H9 (cell line): ENCODE measurements around the gene TAF1C. TPM values are rescaled to one million over a fixed set of nuclear protein-coding genes. Genes with fewer than 3 reads are reported as not detected.
A peak's percentile ranks its signal among the peaks of the same experiment; 100 is the strongest.

ENCODE experiments used
- DNase-seq: peaks from one replicate; pipeline ENCODE4 v3.0.0-alpha.2; 2017
- H2AFZ ChIP-seq: one replicate; pipeline ENCODE4 v1.6.1; 2013; ENCODE audit warnings: mild to moderate bottlenecking, low read length, control low read depth, moderate library complexity
- H2AK5ac ChIP-seq: 2 replicates; pipeline ENCODE4 v1.6.1; 2013; ENCODE audit warnings: low read length, control low read depth, mixed read lengths; ENCODE audit not compliant: insufficient read length
- H2BK120ac ChIP-seq: one replicate; pipeline ENCODE4 v1.6.1; 2013; ENCODE audit warnings: low read depth, mild to moderate bottlenecking, low read length, control low read depth, inconsistent platforms; ENCODE audit not compliant: poor library complexity, severe bottlenecking
- H2BK12ac ChIP-seq: 2 replicates; pipeline ENCODE4 v1.6.1; 2013; ENCODE audit warnings: low read length, control low read depth, mixed read lengths, low read depth; ENCODE audit not compliant: insufficient read length
- H2BK15ac ChIP-seq: 2 replicates; pipeline ENCODE4 v1.6.1; 2013; ENCODE audit warnings: low read depth, low read length, control low read depth
- H2BK20ac ChIP-seq: one replicate; pipeline ENCODE4 v1.6.1; 2013; ENCODE audit warnings: low read depth, mild to moderate bottlenecking, low read length, control low read depth, inconsistent platforms; ENCODE audit not compliant: poor library complexity, severe bottlenecking
- H2BK5ac ChIP-seq: 2 replicates; pipeline ENCODE4 v1.6.1; 2013; ENCODE audit warnings: low read length, control low read depth, mixed read lengths; ENCODE audit not compliant: insufficient read length
- H3K14ac ChIP-seq: 2 replicates; pipeline ENCODE4 v1.6.1; 2013; ENCODE audit warnings: low read length, control low read depth; ENCODE audit not compliant: insufficient read depth
- H3K18ac ChIP-seq: 2 replicates; pipeline ENCODE4 v1.6.1; 2013; ENCODE audit warnings: low read depth, mild to moderate bottlenecking, mixed read lengths, low read length, control low read depth; ENCODE audit not compliant: insufficient read length
- H3K23ac ChIP-seq: 2 replicates; pipeline ENCODE4 v1.6.1; 2013; ENCODE audit warnings: low read length, control low read depth, mixed read lengths, low read depth; ENCODE audit not compliant: insufficient read length
- H3K23me2 ChIP-seq: 2 replicates; pipeline ENCODE4 v1.6.1; 2013; ENCODE audit warnings: low read depth, mild to moderate bottlenecking, mixed read lengths, low read length, control low read depth; ENCODE audit not compliant: insufficient read length, poor library complexity, severe bottlenecking
- H3K27ac ChIP-seq: 2 replicates; pipeline ENCODE4 v1.5.1; 2013; ENCODE audit warnings: low read length, control low read depth, mixed read lengths, low read depth; ENCODE audit not compliant: insufficient read length
- H3K27me3 ChIP-seq: 2 replicates; pipeline ENCODE4 v1.6.1; 2013; ENCODE audit warnings: low read length, control low read depth, inconsistent platforms; ENCODE audit not compliant: insufficient read depth
- H3K4ac ChIP-seq: 2 replicates; pipeline ENCODE4 v1.6.1; 2013; ENCODE audit warnings: low read depth, mild to moderate bottlenecking, control low read depth, inconsistent platforms, low read length, moderate library complexity
- H3K4me1 ChIP-seq: 2 replicates; pipeline ENCODE4 v1.6.1; 2013; ENCODE audit warnings: low read length, control low read depth, inconsistent platforms; ENCODE audit not compliant: insufficient read depth
- H3K4me2 ChIP-seq: 2 replicates; pipeline ENCODE4 v1.6.1; 2013; ENCODE audit warnings: low read length, control low read depth, mixed read lengths; ENCODE audit not compliant: insufficient read length, insufficient read depth
- H3K56ac ChIP-seq: 2 replicates; pipeline ENCODE4 v1.6.1; 2013; ENCODE audit warnings: low read depth, mild to moderate bottlenecking, mixed read lengths, low read length, control low read depth; ENCODE audit not compliant: insufficient read length
- H3K79me1 ChIP-seq: 2 replicates; pipeline ENCODE4 v1.6.1; 2013; ENCODE audit warnings: low read depth, mild to moderate bottlenecking, moderate library complexity, low read length, control low read depth, inconsistent platforms; ENCODE audit not compliant: insufficient read depth, poor library complexity, severe bottlenecking
- H3K79me2 ChIP-seq: 2 replicates; pipeline ENCODE4 v1.6.1; 2013; ENCODE audit warnings: low read length, control low read depth, inconsistent platforms; ENCODE audit not compliant: insufficient read depth
- H3K9ac ChIP-seq: 2 replicates; pipeline ENCODE4 v1.6.1; 2013; ENCODE audit warnings: low read length, control low read depth, mixed read lengths; ENCODE audit not compliant: insufficient read length; ENCODE audit errors: extremely low read depth
- H3K9me3 ChIP-seq: one replicate; pipeline ENCODE4 v1.6.1; 2013; ENCODE audit warnings: low read depth, low read length, inconsistent platforms; ENCODE audit not compliant: control insufficient read depth
- H3T11ph ChIP-seq: one replicate; pipeline ENCODE4 v1.6.1; 2013; ENCODE audit warnings: mild to moderate bottlenecking, low read length, control low read depth, inconsistent platforms
- H4K20me1 ChIP-seq: one replicate; pipeline ENCODE4 v1.6.1; 2013; ENCODE audit not compliant: control insufficient read depth, insufficient read length, insufficient read depth
- H4K5ac ChIP-seq: 2 replicates; pipeline ENCODE4 v1.6.1; 2013; ENCODE audit warnings: low read depth, mild to moderate bottlenecking, mixed read lengths, low read length, control low read depth; ENCODE audit not compliant: insufficient read length
- H4K8ac ChIP-seq: replicated peaks from 2 replicates; pipeline ENCODE4 v1.6.1; 2013; ENCODE audit warnings: low read length, control low read depth, mixed read lengths, low read depth; ENCODE audit not compliant: insufficient read length
- H4K91ac ChIP-seq: 2 replicates; pipeline ENCODE4 v1.6.1; 2013; ENCODE audit warnings: low read depth, mild to moderate bottlenecking, moderate library complexity, mixed read lengths, low read length, control low read depth; ENCODE audit not compliant: insufficient read length
- H3K27ac Mint-ChIP-seq, 3 experiments: 2 replicates in 2 of 3; 3 replicates in 1 of 3; pipeline ENCODE4 v1.8.0; 2020 to 2021; ENCODE audit warnings: mixed read lengths in 3 of 3, mild to moderate bottlenecking in 1 of 3, moderate library complexity in 1 of 3
- H3K27me3 Mint-ChIP-seq: 2 replicates; pipeline ENCODE4 v1.8.0; 2021; ENCODE audit warnings: low read depth, mild to moderate bottlenecking, moderate library complexity, mixed read lengths
- H3K36me3 Mint-ChIP-seq, 3 experiments: 2 replicates in 2 of 3; 3 replicates in 1 of 3; pipeline ENCODE4 v1.8.0; 2020 to 2021; ENCODE audit warnings: low read depth in 3 of 3, mixed read lengths in 3 of 3; ENCODE audit not compliant: insufficient read depth in 1 of 3
- H3K4me1 Mint-ChIP-seq, 2 experiments: 2 replicates each; pipeline ENCODE4 v1.8.0; 2020; ENCODE audit warnings: mixed read lengths in 2 of 2
- H3K4me3 Mint-ChIP-seq, 2 experiments: 2 replicates in 1 of 2; 3 replicates in 1 of 2; pipeline ENCODE4 v1.8.0; 2020 to 2021; ENCODE audit warnings: mild to moderate bottlenecking in 2 of 2, mixed read lengths in 2 of 2, moderate library complexity in 1 of 2
- H3K9me3 Mint-ChIP-seq, 2 experiments: 2 replicates in 1 of 2; 3 replicates in 1 of 2; pipeline ENCODE4 v1.8.0; 2020; ENCODE audit warnings: mild to moderate bottlenecking in 2 of 2, mixed read lengths in 2 of 2, moderate library complexity in 1 of 2
- WGBS: extraction: QIAGEN DNeasy Blood & Tissue Kit; methylation state at CpG from one replicate; pipeline ENCODE4 v1.1.7; 2013; ENCODE audit warnings: missing lambda C conversion rate, low lambda C conversion rate, mixed read lengths; ENCODE audit not compliant: insufficient read length; ENCODE audit errors: extremely low coverage; 5-methylcytosine and 5-hydroxymethylcytosine counted together
- total RNA-seq: library from RNA; stranded (reverse); gene quantifications from 2 replicates; pipeline ENCODE4 v1.2.1, GENCODE V29; 2021
- TF ChIP-seq, protein P1 (sequence below): fragments of 200-600 bp; sonication (generic); conservative IDR thresholded peaks from 3 replicates; pipeline ENCODE4 v1.8.0; 2021; ENCODE audit warnings: antibody characterized with exemption, mild to moderate bottlenecking

TAF1C gene
- total RNA-seq, 1 experiment from 2014 or later, result 78.6 TPM

DNA sequence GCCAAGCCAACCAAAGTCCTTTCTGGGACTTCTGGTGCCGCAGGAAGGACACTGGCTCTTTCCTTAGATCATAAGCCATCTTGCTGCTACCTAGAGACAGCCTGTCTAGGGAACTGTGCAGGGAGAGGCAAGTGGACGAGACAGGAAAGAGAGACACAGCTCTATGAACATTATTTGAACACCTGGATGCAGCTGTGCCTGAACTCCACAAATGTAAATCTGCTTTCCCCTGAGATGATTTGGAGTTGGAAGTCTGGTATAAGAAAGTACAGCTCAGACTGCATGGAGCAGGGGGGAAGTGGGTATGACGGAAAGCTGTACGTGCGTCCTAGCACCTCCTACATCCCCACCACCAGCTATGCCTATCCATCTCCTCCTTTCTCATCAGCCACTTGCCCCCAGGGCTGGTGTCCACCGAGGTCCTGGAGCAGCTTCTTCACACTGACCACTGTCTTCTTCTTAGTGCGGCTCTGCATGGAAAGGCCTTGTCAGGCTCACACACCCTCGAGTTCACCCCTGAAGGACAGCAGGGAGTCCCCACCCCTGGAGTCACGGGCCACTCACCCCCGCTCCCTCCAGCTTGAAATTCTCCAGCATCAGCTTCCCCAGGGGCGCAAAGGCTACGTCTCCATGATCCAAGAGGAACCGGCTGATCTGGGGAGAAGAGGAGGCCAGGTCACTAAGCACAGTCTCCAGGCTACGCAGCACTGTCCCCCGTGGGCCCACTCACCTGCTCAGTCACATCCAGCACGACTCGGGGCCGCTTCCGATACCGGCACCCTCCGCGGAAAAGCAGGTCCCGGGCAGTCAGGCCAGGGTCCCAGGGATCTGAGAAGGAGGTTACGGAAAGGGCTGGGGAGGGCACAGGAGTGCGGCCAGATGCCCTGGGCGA, 3.9 kb downstream of the TAF1C start:
- H2BK120ac ChIP-seq, result no peak overlapping the region
- TF ChIP-seq, protein P1, sequence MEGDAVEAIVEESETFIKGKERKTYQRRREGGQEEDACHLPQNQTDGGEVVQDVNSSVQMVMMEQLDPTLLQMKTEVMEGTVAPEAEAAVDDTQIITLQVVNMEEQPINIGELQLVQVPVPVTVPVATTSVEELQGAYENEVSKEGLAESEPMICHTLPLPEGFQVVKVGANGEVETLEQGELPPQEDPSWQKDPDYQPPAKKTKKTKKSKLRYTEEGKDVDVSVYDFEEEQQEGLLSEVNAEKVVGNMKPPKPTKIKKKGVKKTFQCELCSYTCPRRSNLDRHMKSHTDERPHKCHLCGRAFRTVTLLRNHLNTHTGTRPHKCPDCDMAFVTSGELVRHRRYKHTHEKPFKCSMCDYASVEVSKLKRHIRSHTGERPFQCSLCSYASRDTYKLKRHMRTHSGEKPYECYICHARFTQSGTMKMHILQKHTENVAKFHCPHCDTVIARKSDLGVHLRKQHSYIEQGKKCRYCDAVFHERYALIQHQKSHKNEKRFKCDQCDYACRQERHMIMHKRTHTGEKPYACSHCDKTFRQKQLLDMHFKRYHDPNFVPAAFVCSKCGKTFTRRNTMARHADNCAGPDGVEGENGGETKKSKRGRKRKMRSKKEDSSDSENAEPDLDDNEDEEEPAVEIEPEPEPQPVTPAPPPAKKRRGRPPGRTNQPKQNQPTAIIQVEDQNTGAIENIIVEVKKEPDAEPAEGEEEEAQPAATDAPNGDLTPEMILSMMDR, result no peak

More for the DNA sequence above, 3.9 kb downstream of the TAF1C start:
- Histone ChIP-seq H3K14ac (no peak overlapping the region), H2BK12ac (no peak overlapping the region), H3K79me2 (peaks cover 9% of the 10 kb centered on the region; the same call in 1 of the 2 replicates), H3K9me3 (no peaks in the 10 kb centered on the region), H4K8ac (no peak overlapping the region), H3K9ac (no peak overlapping the region), H3K23me2 (peaks cover 6% of the 10 kb centered on the region), H3K4me2 (no peak overlapping the region), H3K18ac (no peak overlapping the region), H3K23ac (no peak overlapping the region), H3K56ac (no peak overlapping the region), H2AK5ac (no peak overlapping the region), H3K79me1 (peaks cover 6% of the 10 kb centered on the region), H4K5ac (no peak overlapping the region), H4K20me1 (no peaks in the 10 kb centered on the region), H4K91ac (no peak overlapping the region), H2BK20ac (no peak overlapping the region), H3K4ac (no peak overlapping the region), H2BK5ac (no peak overlapping the region), H3T11ph (no peak overlapping the region), H3K27ac (no peak overlapping the region), H2AFZ (no peak overlapping the region), H3K27me3 (no peaks in the 10 kb centered on the region), H3K4me1 (no peaks in the 10 kb centered on the region), H2BK15ac (no peak overlapping the region)
- no CpG with 5 or more reads among the region's 26 CpGs for WGBS
- Mint-ChIP-seq H3K27ac (peak overlapping the region in 1 of 3 experiments; percentile 27; a peak in 1 of 7 replicates), H3K4me3 (no peak overlapping the region), H3K9me3 (no peaks in the 10 kb centered on the region), H3K4me1 (peaks cover 8 to 13% of the 10 kb centered on the region in 2 experiments), H3K27me3 (peaks cover 2% of the 10 kb centered on the region; the same call in 1 of the 2 replicates), H3K36me3 (peaks cover 14 to 60% (median 56%) of the 10 kb centered on the region in 3 experiments; a peak in 6 of 7 replicates)
- DNase-seq, result no peak
